HG02610 (cell line): Measurements from ENCODE around the gene ENOX2.

Source experiments
- ATAC-seq: cut with Tn5 transposase; IDR thresholded peaks from one replicate; pipeline ENCODE4 v1.9.1; 2021; ENCODE audit warnings: mild to moderate bottlenecking, moderate library complexity; ENCODE audit not compliant: unreplicated experiment

Gene ENOX2

GRCh38 chrX:130885508-130885907 is 17.5 kb downstream of the ENOX2 start:
- no peak for ATAC-seq

- ATAC-seq, result no peak
Observed at GRCh38 chrX:130884627-130885026, 18.4 kb downstream of the ENOX2 start.

- ATAC-seq, result no peak
Observed at GRCh38 chrX:130879869-130880268, 23.1 kb downstream of the ENOX2 start.

- no peak for ATAC-seq
Observed at GRCh38 chrX:130878350-130879341, 24.4 kb downstream of the ENOX2 start.

GRCh38 chrX:130877892-130878341 is 25.1 kb downstream of the ENOX2 start:
- no peak for ATAC-seq

GRCh38 chrX:130876226-130876625 is 26.8 kb downstream of the ENOX2 start:
- no peak for ATAC-seq

- ATAC-seq, result no peak
Observed at GRCh38 chrX:130874751-130875150, 28.3 kb downstream of the ENOX2 start.

GRCh38 chrX:130869239-130869638 is 33.8 kb downstream of the ENOX2 start:
- ATAC-seq, result no peak

GRCh38 chrX:130861462-130861861 is 41.5 kb downstream of the ENOX2 start:
- ATAC-seq, result no peak

GRCh38 chrX:130857207-130857606 is 45.8 kb downstream of the ENOX2 start:
- peak; percentile 100 for ATAC-seq

- no peak for ATAC-seq
Observed at GRCh38 chrX:130851569-130851968, 51.4 kb downstream of the ENOX2 start.

GRCh38 chrX:130848763-130849162 is 54.2 kb downstream of the ENOX2 start:
- ATAC-seq, result peak; percentile 83

GRCh38 chrX:130846746-130847145 is 56.3 kb downstream of the ENOX2 start:
- ATAC-seq, result no peak

GRCh38 chrX:130841776-130842175 is 61.2 kb downstream of the ENOX2 start:
- no peak for ATAC-seq

GRCh38 chrX:130840345-130840744 is 62.7 kb downstream of the ENOX2 start:
- ATAC-seq, result no peak

GRCh38 chrX:130836447-130836846 is 66.6 kb downstream of the ENOX2 start:
- no peak for ATAC-seq

- ATAC-seq, result no peak
Observed at GRCh38 chrX:130834830-130835229, 68.2 kb downstream of the ENOX2 start.

- ATAC-seq, result no peak
Observed at GRCh38 chrX:130834149-130834548, 68.9 kb downstream of the ENOX2 start.

GRCh38 chrX:130831347-130831722 is 71.7 kb downstream of the ENOX2 start:
- ATAC-seq, result no peak

- ATAC-seq, result no peak
Observed at GRCh38 chrX:130830599-130831346, 72.2 kb downstream of the ENOX2 start.
